GM20000 (cell line): Measurements from ENCODE around the gene VANGL2.

ENCODE experiments used
- DNase-seq: peaks from one replicate; pipeline ENCODE4 v3.0.0; 2012; ENCODE audit warnings: low spot score
- TF ChIP-seq, protein P1 (sequence below): IDR thresholded peaks from 2 replicates; pipeline ENCODE4 v1.5.1; 2012; ENCODE audit warnings: mild to moderate bottlenecking, control low read depth; ENCODE audit errors: extremely low read depth, missing control alignments

The VANGL2 gene

DNA sequence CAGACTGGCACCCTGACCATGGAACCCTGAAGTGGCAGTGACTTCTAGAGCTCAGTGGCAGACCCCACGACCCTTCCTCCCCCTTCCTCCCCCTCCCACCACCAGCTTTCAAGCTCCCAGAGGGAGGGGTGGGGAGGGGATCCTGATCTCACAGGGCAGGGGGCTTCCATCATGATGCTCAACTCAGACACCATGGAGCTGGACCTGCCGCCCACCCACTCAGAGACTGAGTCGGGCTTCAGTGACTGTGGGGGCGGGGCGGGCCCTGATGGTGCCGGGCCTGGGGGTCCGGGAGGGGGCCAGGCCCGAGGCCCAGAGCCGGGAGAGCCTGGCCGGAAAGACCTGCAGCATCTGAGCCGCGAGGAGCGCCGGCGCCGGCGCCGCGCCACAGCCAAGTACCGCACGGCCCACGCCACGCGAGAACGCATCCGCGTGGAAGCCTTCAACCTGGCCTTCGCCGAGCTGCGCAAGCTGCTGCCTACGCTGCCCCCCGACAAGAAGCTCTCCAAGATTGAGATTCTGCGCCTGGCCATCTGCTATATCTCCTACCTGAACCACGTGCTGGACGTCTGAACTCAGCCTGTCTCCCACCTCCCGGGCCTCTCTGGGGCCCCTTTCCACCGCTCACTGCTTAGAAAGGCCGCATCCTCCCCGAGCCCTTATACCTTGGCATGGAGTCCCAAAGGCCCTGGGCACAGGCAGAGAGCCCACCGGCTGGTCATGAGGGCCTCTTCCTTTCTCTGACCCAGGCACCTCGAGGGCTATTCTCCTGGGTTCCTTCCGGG is 29.6 kb upstream of the VANGL2 start:
- no peak for DNase-seq
- TF ChIP-seq, protein P1, sequence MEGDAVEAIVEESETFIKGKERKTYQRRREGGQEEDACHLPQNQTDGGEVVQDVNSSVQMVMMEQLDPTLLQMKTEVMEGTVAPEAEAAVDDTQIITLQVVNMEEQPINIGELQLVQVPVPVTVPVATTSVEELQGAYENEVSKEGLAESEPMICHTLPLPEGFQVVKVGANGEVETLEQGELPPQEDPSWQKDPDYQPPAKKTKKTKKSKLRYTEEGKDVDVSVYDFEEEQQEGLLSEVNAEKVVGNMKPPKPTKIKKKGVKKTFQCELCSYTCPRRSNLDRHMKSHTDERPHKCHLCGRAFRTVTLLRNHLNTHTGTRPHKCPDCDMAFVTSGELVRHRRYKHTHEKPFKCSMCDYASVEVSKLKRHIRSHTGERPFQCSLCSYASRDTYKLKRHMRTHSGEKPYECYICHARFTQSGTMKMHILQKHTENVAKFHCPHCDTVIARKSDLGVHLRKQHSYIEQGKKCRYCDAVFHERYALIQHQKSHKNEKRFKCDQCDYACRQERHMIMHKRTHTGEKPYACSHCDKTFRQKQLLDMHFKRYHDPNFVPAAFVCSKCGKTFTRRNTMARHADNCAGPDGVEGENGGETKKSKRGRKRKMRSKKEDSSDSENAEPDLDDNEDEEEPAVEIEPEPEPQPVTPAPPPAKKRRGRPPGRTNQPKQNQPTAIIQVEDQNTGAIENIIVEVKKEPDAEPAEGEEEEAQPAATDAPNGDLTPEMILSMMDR = no peak

DNA sequence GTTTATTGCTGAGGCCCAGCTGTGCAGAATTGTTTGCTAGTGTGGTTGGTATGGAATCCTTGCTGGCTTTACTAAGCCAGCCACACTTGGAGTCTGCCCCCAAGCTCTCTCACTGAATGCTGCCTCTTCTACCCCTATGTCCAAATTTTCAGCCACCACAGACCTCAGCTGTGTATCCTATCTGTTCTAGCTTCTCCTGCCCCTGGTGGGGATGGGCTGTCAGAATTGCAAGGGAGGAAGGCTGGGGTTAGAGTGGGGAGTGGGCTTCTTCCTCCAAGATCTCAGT is 29.1 kb upstream of the VANGL2 start:
- TF ChIP-seq, protein P1 = no peak
- DNase-seq = no peak

DNA sequence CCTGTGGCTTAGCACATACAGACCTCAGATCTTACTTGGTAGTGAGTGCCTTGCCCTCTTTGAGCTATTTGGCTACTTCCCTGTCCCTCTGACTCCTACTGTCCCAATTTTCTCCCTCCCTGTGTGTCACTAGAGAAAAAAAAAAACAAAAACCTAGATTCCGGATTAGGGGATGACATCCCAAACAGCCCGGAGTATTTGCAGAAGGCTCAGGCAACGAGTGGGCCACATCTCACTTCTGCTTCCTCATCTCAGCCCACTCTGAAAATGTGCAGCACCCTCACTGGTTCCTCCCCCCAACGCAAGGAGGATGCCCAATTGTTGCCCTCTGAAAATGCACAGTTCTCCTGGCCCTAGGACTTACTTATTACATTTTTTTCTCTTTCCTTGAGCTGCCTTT is 28.6 kb upstream of the VANGL2 start:
- no peak for DNase-seq
- TF ChIP-seq, protein P1 = no peak

DNA sequence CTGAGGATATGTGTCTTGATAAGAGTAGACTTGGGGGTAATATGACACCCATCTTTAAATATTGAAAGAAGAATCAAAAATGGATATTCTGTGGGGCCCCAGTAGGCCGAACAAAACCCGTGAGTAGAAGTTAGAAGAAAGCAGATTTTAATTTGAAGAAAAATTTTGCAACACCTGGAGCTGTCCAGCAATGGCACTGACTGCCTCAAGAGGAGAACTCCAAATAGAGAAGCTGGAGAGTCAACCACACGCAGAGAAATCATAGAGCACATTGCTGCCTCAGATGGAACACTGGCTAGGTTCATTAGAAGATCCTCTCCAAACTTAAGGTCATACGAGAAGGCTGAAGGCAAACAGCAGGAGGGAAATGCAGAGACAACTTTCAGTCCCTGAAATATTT is 26.7 kb upstream of the VANGL2 start:
- TF ChIP-seq, protein P1 = no peak
- no peak for DNase-seq

DNA sequence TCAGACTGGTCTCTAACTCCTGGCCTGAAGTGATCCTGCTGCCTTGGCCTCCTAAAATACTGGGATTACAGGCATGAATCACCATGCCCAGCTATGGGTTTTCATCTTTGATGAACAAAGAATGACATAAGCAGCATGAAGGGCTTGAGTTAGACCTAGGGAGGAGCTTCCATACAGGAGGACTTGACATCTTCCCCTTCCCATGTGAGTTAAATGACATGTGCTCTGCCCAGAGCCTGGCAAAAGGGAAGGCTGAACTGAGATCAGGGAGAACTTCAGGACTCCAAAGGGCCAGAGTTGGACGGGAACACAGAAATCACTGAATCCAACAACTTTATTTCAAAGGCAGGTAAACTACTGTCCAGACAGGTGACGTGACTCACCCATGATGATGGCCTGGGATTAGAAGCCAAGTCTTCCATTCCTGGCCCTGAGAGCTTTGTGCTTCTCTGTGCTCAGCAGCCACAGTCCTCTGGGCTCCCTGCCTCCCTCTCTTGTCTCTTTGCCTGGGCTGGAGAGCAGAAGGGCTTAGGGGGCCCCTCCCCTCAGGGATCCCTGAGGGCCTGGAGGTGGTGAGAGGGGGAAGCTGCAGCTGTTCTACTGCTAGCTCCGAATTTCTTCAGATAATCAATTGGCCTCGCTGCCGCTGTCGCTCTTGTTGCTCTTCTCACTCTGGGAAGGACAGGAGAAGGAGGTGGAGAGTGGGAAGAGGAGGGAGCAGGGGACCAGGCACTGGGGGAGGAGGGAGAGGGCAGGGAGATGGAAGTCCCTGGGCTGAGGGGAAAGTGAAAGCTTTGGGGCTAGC is 25.9 kb upstream of the VANGL2 start:
- TF ChIP-seq, protein P1 = no peak
- DNase-seq = no peak

DNA sequence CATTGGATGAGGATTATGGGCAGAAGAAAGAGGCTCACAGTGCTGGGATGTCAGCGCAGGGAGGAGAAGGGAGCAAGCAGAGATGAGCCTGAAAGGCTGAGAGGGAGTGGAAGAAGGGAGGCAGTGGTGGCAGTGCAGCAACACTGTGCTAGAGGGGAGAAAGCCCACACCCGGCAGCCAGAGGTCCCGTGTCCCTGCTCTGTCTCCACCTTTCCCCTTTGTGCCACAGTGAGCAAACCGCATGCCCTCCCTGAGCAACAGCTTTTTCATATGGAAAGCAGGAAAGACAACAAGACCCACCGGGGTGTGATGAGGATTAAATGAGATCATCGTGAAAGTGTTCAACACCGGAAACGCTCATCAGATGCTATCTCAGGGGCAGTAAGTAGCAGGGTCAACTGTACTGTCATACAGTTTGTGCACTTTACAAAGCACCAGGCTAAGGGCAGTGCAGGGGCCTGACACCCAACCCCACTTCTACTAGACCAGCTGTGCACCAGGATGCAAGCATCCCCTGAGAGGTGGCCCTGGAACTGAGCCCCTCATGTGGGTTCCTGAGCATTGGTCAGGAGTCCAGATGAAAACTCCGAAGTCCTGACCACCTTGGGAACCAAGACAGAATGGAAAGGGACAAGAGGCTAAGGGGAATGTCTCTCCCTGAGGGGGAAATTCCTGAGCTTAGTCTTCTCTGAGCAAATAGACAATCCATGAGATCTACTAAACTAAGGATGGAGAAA is 24.4 kb upstream of the VANGL2 start:
- DNase-seq = peak; percentile 50
- TF ChIP-seq, protein P1 = no peak
